ENCODE measurements around the gene TNFRSF1B. TPM values are rescaled to one million over a fixed set of nuclear protein-coding genes. Genes with fewer than 3 reads are reported as not detected.

The TNFRSF1B gene
- total and polyA plus RNA-seq, 2 experiments from 2014 or later = 0.91 to 4.1 TPM

GRCh38 chr1:12171206-12172041, 4.6 kb downstream of the TNFRSF1B start:
- Mint-ChIP-seq H3K9me3 (no peaks in the 10 kb centered on the region), H3K27ac (no peak overlapping the region), H3K36me3 (ENCODE audit: low read depth) (no peaks in the 10 kb centered on the region; the same call in 2 of the 3 replicates), H3K27me3 (ENCODE audit: insufficient read depth, low read depth, poor library complexity) (peaks cover 19% of the 10 kb centered on the region), H3K4me3 (no peak overlapping the region), H3K4me1 (peaks cover 20% of the 10 kb centered on the region; the same call in 2 of the 3 replicates)
- DNase-seq (ENCODE audit: low spot score) (no peak), ATAC-seq (no peak)
- Histone ChIP-seq H3K79me2 (replicated peaks; ENCODE audit: insufficient read depth) (no peaks in the 10 kb centered on the region), H3K4me2 (no peak overlapping the region), H3K27me3 (ENCODE audit: insufficient read depth) (peaks cover 28% of the 10 kb centered on the region), H3K36me3 (ENCODE audit: insufficient read depth) (no peaks in the 10 kb centered on the region; the same call in 1 of the 2 replicates), H3K4me3 (no peak overlapping the region), H3K9me2 (ENCODE audit: insufficient read depth) (no peaks in the 10 kb centered on the region), H4K20me1 (replicated peaks; ENCODE audit: insufficient read depth) (no peaks in the 10 kb centered on the region), H3K27ac (ENCODE audit: low read depth) (no peak overlapping the region), H2AFZ (no peak overlapping the region), H3F3A (replicated peaks; ENCODE audit: low read depth) (no peaks in the 10 kb centered on the region), H3K4me1 (ENCODE audit: insufficient read depth) (no peaks in the 10 kb centered on the region; the same call in 1 of the 2 replicates)
- TF ChIP-seq ETS1 (IDR thresholded peaks at IDR 0.05) (no peak), ZNF114 (CRISPR knock-in tag; IDR thresholded peaks at IDR 0.05) (no peak), POLR2AphosphoS5 (IDR thresholded peaks at IDR 0.05; ENCODE audit: low read depth) (no peak), ZNF331 (CRISPR knock-in tag; IDR thresholded peaks at IDR 0.05; ENCODE audit: low read depth) (no peak), JUNB (IDR thresholded peaks at IDR 0.05; ENCODE audit: unreplicated experiment) (no peak), CREB1 (CRISPR knock-in tag; IDR thresholded peaks at IDR 0.05; ENCODE audit: low read depth) (no peak), EZH2phosphoT487 (IDR thresholded peaks at IDR 0.05; ENCODE audit: unreplicated experiment) (no peak), EZH2 (IDR thresholded peaks at IDR 0.05; ENCODE audit: low read depth, unreplicated experiment) (no peak), STAT1 (IDR thresholded peaks at IDR 0.05; ENCODE audit: unreplicated experiment) (no peak), NANOG (IDR thresholded peaks at IDR 0.05; ENCODE audit: borderline replicate concordance) (no peak)
- TF ChIP-seq, protein P1, sequence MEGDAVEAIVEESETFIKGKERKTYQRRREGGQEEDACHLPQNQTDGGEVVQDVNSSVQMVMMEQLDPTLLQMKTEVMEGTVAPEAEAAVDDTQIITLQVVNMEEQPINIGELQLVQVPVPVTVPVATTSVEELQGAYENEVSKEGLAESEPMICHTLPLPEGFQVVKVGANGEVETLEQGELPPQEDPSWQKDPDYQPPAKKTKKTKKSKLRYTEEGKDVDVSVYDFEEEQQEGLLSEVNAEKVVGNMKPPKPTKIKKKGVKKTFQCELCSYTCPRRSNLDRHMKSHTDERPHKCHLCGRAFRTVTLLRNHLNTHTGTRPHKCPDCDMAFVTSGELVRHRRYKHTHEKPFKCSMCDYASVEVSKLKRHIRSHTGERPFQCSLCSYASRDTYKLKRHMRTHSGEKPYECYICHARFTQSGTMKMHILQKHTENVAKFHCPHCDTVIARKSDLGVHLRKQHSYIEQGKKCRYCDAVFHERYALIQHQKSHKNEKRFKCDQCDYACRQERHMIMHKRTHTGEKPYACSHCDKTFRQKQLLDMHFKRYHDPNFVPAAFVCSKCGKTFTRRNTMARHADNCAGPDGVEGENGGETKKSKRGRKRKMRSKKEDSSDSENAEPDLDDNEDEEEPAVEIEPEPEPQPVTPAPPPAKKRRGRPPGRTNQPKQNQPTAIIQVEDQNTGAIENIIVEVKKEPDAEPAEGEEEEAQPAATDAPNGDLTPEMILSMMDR (conservative IDR thresholded peaks at IDR 0.05; ENCODE audit: low read depth in 2 of 2) = no peak
- TF ChIP-seq, protein P2, sequence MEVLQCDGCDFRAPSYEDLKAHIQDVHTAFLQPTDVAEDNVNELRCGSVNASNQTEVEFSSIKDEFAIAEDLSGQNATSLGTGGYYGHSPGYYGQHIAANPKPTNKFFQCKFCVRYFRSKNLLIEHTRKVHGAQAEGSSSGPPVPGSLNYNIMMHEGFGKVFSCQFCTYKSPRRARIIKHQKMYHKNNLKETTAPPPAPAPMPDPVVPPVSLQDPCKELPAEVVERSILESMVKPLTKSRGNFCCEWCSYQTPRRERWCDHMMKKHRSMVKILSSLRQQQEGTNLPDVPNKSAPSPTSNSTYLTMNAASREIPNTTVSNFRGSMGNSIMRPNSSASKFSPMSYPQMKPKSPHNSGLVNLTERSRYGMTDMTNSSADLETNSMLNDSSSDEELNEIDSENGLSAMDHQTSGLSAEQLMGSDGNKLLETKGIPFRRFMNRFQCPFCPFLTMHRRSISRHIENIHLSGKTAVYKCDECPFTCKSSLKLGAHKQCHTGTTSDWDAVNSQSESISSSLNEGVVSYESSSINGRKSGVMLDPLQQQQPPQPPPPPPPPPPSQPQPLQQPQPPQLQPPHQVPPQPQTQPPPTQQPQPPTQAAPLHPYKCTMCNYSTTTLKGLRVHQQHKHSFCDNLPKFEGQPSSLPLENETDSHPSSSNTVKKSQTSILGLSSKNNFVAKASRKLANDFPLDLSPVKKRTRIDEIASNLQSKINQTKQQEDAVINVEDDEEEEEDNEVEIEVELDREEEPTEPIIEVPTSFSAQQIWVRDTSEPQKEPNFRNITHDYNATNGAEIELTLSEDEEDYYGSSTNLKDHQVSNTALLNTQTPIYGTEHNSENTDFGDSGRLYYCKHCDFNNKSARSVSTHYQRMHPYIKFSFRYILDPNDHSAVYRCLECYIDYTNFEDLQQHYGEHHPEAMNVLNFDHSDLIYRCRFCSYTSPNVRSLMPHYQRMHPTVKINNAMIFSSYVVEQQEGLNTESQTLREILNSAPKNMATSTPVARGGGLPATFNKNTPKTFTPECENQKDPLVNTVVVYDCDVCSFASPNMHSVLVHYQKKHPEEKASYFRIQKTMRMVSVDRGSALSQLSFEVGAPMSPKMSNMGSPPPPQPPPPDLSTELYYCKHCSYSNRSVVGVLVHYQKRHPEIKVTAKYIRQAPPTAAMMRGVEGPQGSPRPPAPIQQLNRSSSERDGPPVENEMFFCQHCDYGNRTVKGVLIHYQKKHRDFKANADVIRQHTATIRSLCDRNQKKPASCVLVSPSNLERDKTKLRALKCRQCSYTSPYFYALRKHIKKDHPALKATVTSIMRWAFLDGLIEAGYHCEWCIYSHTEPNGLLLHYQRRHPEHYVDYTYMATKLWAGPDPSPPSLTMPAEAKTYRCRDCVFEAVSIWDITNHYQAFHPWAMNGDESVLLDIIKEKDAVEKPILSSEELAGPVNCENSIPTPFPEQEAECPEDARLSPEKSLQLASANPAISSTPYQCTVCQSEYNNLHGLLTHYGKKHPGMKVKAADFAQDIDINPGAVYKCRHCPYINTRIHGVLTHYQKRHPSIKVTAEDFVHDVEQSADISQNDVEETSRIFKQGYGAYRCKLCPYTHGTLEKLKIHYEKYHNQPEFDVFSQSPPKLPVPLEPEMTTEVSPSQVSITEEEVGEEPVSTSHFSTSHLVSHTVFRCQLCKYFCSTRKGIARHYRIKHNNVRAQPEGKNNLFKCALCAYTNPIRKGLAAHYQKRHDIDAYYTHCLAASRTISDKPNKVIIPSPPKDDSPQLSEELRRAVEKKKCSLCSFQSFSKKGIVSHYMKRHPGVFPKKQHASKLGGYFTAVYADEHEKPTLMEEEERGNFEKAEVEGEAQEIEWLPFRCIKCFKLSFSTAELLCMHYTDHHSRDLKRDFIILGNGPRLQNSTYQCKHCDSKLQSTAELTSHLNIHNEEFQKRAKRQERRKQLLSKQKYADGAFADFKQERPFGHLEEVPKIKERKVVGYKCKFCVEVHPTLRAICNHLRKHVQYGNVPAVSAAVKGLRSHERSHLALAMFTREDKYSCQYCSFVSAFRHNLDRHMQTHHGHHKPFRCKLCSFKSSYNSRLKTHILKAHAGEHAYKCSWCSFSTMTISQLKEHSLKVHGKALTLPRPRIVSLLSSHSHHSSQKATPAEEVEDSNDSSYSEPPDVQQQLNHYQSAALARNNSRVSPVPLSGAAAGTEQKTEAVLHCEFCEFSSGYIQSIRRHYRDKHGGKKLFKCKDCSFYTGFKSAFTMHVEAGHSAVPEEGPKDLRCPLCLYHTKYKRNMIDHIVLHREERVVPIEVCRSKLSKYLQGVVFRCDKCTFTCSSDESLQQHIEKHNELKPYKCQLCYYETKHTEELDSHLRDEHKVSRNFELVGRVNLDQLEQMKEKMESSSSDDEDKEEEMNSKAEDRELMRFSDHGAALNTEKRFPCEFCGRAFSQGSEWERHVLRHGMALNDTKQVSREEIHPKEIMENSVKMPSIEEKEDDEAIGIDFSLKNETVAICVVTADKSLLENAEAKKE (CRISPR knock-in tag; IDR thresholded peaks at IDR 0.05) = no peak
- TF ChIP-seq, protein P3, sequence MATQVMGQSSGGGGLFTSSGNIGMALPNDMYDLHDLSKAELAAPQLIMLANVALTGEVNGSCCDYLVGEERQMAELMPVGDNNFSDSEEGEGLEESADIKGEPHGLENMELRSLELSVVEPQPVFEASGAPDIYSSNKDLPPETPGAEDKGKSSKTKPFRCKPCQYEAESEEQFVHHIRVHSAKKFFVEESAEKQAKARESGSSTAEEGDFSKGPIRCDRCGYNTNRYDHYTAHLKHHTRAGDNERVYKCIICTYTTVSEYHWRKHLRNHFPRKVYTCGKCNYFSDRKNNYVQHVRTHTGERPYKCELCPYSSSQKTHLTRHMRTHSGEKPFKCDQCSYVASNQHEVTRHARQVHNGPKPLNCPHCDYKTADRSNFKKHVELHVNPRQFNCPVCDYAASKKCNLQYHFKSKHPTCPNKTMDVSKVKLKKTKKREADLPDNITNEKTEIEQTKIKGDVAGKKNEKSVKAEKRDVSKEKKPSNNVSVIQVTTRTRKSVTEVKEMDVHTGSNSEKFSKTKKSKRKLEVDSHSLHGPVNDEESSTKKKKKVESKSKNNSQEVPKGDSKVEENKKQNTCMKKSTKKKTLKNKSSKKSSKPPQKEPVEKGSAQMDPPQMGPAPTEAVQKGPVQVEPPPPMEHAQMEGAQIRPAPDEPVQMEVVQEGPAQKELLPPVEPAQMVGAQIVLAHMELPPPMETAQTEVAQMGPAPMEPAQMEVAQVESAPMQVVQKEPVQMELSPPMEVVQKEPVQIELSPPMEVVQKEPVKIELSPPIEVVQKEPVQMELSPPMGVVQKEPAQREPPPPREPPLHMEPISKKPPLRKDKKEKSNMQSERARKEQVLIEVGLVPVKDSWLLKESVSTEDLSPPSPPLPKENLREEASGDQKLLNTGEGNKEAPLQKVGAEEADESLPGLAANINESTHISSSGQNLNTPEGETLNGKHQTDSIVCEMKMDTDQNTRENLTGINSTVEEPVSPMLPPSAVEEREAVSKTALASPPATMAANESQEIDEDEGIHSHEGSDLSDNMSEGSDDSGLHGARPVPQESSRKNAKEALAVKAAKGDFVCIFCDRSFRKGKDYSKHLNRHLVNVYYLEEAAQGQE (IDR thresholded peaks at IDR 0.05; ENCODE audit: unreplicated experiment) = no peak

Measured in GM23338 (cell line).